GM18508 (cell line): ENCODE measurements around the gene METTL14.

Source experiments
- ATAC-seq: cut with Tn5 transposase; IDR thresholded peaks from one replicate; pipeline ENCODE4 v1.9.1; 2021; ENCODE audit warnings: moderate number of reproducible peaks; ENCODE audit not compliant: insufficient read depth, unreplicated experiment

The METTL14 gene

GRCh38 chr4:118756958-118757357 is 71.8 kb downstream of the METTL14 start:
- no peak for ATAC-seq

DNA sequence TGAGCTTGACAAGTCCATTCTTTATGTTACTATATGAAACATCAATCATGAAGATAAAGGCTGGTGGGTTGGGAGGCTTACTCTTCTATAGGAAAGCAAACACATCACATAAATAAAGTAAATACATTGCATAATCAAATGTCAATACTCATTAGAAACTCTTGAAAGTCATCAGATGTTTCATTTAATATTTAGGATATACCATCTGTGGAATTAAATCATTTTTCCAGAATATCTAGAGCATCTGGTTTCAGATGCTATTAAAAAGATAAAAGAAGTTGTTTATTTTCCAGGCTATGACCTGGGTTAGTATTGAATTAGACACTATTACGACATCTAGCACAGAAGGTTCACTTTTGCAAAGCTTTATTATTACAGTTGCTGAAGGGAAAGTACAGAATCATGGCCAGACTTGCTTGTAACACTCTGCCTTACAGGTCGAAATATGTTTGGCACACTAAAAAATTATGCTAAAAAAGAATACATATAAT is 72.6 kb downstream of the METTL14 start:
- no peak for ATAC-seq

DNA sequence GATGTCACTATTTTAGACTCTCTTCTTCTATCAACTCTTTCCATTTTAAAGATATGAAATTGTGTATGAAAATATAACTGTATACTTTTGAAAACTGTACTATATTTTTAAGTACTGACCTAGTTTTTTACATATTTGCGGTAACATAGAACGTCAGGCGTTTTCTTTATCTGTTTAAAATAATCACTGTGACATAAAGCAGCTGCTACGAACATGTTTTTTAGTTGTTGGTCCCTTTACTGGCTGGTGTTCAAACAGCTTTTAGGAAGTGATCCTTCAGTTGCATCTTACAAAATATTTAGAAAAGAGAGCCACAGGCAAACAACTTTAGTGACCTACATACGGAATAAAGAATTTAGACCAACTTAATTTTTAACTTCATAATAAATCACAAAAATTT is 73.1 kb downstream of the METTL14 start:
- no peak for ATAC-seq

GRCh38 chr4:118759481-118759880 is 74.3 kb downstream of the METTL14 start:
- ATAC-seq: no peak

GRCh38 chr4:118760092-118760491 is 74.9 kb downstream of the METTL14 start:
- ATAC-seq: peak; percentile 8

DNA sequence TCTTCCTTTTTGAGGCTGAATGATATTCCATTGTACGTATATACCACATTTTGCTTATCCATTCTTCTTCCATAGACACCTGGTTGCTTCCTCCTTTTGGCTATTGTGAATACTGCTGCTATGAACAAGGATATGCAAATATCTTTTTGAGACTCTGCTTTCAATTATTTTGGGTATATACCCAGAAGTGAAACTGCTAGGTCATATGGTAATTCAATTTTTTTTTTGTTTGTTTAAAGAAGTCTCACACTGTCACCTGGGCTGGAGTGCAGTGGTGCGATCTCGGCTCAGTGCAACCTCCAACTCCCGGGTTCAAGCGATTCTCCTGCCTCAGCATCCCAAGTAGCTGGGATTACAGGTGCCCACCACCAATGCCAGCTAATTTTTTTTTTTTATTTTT is 75.3 kb downstream of the METTL14 start:
- ATAC-seq: peak; percentile 96

DNA sequence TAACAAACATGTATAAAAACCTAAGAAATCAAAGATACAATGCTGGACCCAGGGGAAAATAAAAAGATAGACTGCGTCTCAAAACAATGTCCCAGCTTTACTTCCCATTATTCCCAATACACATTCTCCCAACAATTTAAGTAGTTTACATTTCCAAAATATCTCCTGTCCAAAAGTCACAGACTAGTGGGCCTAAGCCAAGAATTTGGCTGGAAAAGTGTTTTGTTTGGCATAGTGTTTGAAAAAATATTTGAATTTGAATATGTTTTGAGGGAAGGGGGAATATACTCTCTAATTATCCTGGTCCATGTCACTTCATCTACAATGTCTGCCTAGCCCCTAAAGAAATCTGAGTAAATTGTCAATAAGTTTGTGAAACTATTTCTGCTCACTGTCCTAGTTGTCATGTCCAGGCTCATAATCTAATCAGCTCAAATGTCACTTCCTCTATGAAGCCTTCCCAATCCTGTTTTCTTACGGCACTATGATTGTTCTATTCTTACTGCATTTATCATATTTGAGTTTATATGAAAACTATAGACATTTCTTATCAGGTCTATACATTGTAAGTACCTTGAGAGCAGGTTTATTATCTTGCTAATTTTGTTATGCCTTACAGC is 76.3 kb downstream of the METTL14 start:
- no peak for ATAC-seq

DNA sequence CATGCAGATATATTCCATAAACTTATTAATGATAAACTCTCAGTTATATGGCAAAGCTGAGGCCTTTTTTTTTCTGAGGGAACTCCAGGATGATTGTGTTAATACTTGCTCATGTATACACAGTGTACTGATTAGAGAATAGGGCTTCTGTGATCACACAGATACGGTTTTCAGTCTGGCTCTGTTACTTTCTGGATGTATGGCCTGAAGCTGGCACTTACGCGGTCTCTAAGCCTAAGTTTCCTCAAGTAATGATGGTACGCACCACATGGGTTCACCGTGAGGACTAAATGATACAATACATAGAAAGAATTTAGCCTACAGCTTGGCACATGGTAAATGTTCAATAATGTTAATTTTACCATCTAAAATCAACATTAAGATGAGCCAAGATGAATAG is 77.0 kb downstream of the METTL14 start:
- ATAC-seq: no peak

- ATAC-seq: no peak
These were observed 77.7 kb downstream of the METTL14 start for GRCh38 chr4:118762730-118763477.
